GM18505 (cell line): ENCODE results near the gene STK16.
A peak's percentile ranks its signal among the peaks of the same experiment; 100 is the strongest.
"Not testable (repeated sequence)": the region's sequence is repeated elsewhere in the genome, so short reads cannot be mapped to it uniquely, and the experiment has no call there.

Experiments used
- ATAC-seq: cut with Tn5 transposase; IDR thresholded peaks from one replicate; pipeline ENCODE4 v1.9.1; 2021; ENCODE audit not compliant: unreplicated experiment
- POLR2A ChIP-seq: IDR thresholded peaks from 4 replicates; pipeline ENCODE4 v1.6.1; 2011; ENCODE audit warnings: borderline replicate concordance; ENCODE audit not compliant: insufficient read depth, insufficient read length; ENCODE audit errors: extremely low read depth

Gene STK16

GRCh38 chr2:219245148-219245898, at the start of gene STK16, which contains the start of gene GLB1L:
TSS of gene STK16 (plus strand) at chr2:219245479. CDS start at chr2:219246000, 521 bp downstream.
TSS of gene GLB1L (minus strand) at chr2:219245444. CDS start at chr2:219243573, 1,871 bp downstream.
- TF ChIP-seq POLR2A = peak; percentile 92
- peak; percentile 71 for ATAC-seq

- ATAC-seq = no peak
- no peak for TF ChIP-seq POLR2A
These were observed 47.9 kb upstream of the STK16 start for GRCh38 chr2:219197388-219197787.

- no peak for ATAC-seq
- no peak for TF ChIP-seq POLR2A
These were observed 46.3 kb upstream of the STK16 start for GRCh38 chr2:219198974-219199373.

GRCh38 chr2:219199470-219200211, 45.6 kb upstream of the STK16 start:
- TF ChIP-seq POLR2A = no peak
- ATAC-seq = no peak

GRCh38 chr2:219200502-219201326, 44.6 kb upstream of the STK16 start:
- ATAC-seq = not testable (repeated sequence)

- not testable (repeated sequence) for ATAC-seq
These were observed 43.9 kb upstream of the STK16 start for GRCh38 chr2:219201331-219201730.

GRCh38 chr2:219204425-219205164, 40.7 kb upstream of the STK16 start:
- ATAC-seq = no peak
- no peak for TF ChIP-seq POLR2A

- no peak for TF ChIP-seq POLR2A
- ATAC-seq = no peak
These were observed 40.1 kb upstream of the STK16 start for GRCh38 chr2:219205165-219205538.

GRCh38 chr2:219205981-219206327, 39.3 kb upstream of the STK16 start:
- no peak for TF ChIP-seq POLR2A
- no peak for ATAC-seq

- TF ChIP-seq POLR2A = peak; percentile 99
- ATAC-seq = peak; percentile 95
These were observed 38.7 kb upstream of the STK16 start, which contains the start of gene ZFAND2B for GRCh38 chr2:219206328-219207133. TSS of gene ZFAND2B (plus strand) at chr2:219206782. CDS start at chr2:219206988, 206 bp downstream.

- no peak for TF ChIP-seq POLR2A
- ATAC-seq = no peak
These were observed 38.0 kb upstream of the STK16 start for GRCh38 chr2:219207134-219207883.
